ENCODE results near the gene SLC25A26. TPM values are rescaled to one million over a fixed set of nuclear protein-coding genes. Genes with fewer than 3 reads are reported as not detected.
"Not testable (repeated sequence)": the region's sequence is repeated elsewhere in the genome, so short reads cannot be mapped to it uniquely, and the experiment has no call there.

The SLC25A26 gene
- total RNA-seq, 3 donors from 2014 or later = 25.6 to 31.4 (median 30.9) TPM

GRCh38 chr3:66415867-66416428 is 195.1 kb downstream of the SLC25A26 start:
- H3K27ac ChIP-seq = peak overlapping the region in 1 of 2 donors; percentile 67
- peaks cover 0 to 13% of the 10 kb centered on the region in 2 donors for H3K4me1 ChIP-seq
- intact Hi-C loops (cut with DNase I; ENCODE audit: low total_unique reads) = no loop called here

GRCh38 chr3:66416556-66417304 is 195.9 kb downstream of the SLC25A26 start:
- intact Hi-C loops (cut with DNase I; ENCODE audit: low total_unique reads) = no loop called here
- Histone ChIP-seq H3K27ac (peak overlapping the region; percentile 19 to 67), H3K9me3 (peaks cover 4 to 5% of the 10 kb centered on the region in 2 donors), H3K4me1 (peaks cover 0 to 13% of the 10 kb centered on the region in 2 donors), H3K36me3 (peaks cover 3% of the 10 kb centered on the region), H3K4me3 (no peak overlapping the region), H3K27me3 (no peaks in the 10 kb centered on the region)
- TF ChIP-seq POLR2AphosphoS5 (IDR thresholded peaks at IDR 0.05) (no peak), POLR2A (IDR thresholded peaks at IDR 0.05) (no peak), CTCF (IDR thresholded peaks at IDR 0.05) (no peak)
- DNase-seq (ENCODE audit: low spot score in 2 of 2) = no peak

More at GRCh38 chr3:66415867-66416428, 195.1 kb downstream of the SLC25A26 start:
- Histone ChIP-seq H3K9me3 (no peaks in the 10 kb centered on the region), H3K4me3 (no peak overlapping the region), H3K36me3 (peaks cover 3% of the 10 kb centered on the region), H3K27me3 (no peaks in the 10 kb centered on the region)
- TF ChIP-seq CTCF (IDR thresholded peaks at IDR 0.05) (no peak), POLR2A (IDR thresholded peaks at IDR 0.05) (no peak), POLR2AphosphoS5 (IDR thresholded peaks at IDR 0.05) (no peak)
- DNase-seq (ENCODE audit: low spot score in 2 of 2) = no peak

- peak; percentile 76 to 83 for DNase-seq (ENCODE audit: low spot score in 2 of 2)
- intact Hi-C loops (cut with DNase I; ENCODE audit: low total_unique reads) = no loop called here
- no peaks in the 10 kb centered on the region for H3K27me3 ChIP-seq
- peaks cover 0 to 13% of the 10 kb centered on the region in 2 donors for H3K4me1 ChIP-seq
- H3K36me3 ChIP-seq = no peaks in the 10 kb centered on the region
- peaks cover 8 to 9% of the 10 kb centered on the region in 2 donors for H3K9me3 ChIP-seq
- TF ChIP-seq CTCF (IDR thresholded peaks at IDR 0.05) (peak in 2 of 3 donors; percentile 20 to 29), POLR2A (IDR thresholded peaks at IDR 0.05) (no peak), POLR2AphosphoS5 (IDR thresholded peaks at IDR 0.05) (peak in 1 of 3 donors; percentile 46)
- peak overlapping the region; percentile 35 to 72 for H3K27ac ChIP-seq
- no peak overlapping the region for H3K4me3 ChIP-seq
Measured at GRCh38 chr3:66418475-66418931, 197.7 kb downstream of the SLC25A26 start.

GRCh38 chr3:66419036-66419435 is 198.2 kb downstream of the SLC25A26 start:
- Histone ChIP-seq H3K36me3 (no peaks in the 10 kb centered on the region), H3K27ac (peak overlapping the region; percentile 42 to 72), H3K4me1 (peaks cover 0 to 13% of the 10 kb centered on the region in 2 donors), H3K27me3 (no peaks in the 10 kb centered on the region), H3K9me3 (peaks cover 8 to 9% of the 10 kb centered on the region in 2 donors), H3K4me3 (no peak overlapping the region)
- intact Hi-C loops (cut with DNase I; ENCODE audit: low total_unique reads) = no loop called here
- no peak for DNase-seq (ENCODE audit: low spot score in 2 of 2)
- no peak for TF ChIP-seq CTCF (IDR thresholded peaks at IDR 0.05)
- TF ChIP-seq POLR2AphosphoS5 (IDR thresholded peaks at IDR 0.05) = no peak
- no peak for TF ChIP-seq POLR2A (IDR thresholded peaks at IDR 0.05)

- H3K27me3 ChIP-seq; H3K9me3 ChIP-seq; H3K27ac ChIP-seq; H3K36me3 ChIP-seq; H3K4me3 ChIP-seq; intact Hi-C loops (cut with DNase I; ENCODE audit: low total_unique reads); DNase-seq (ENCODE audit: low spot score in 2 of 2): not testable (repeated sequence)
- peaks cover 0 to 22% of the 10 kb centered on the region in 2 donors for H3K4me1 ChIP-seq
Measured at GRCh38 chr3:66421144-66421543, 200.3 kb downstream of the SLC25A26 start.

GRCh38 chr3:66421893-66422292 is 201.1 kb downstream of the SLC25A26 start:
- DNase-seq (ENCODE audit: low spot score in 2 of 2); H3K36me3 ChIP-seq; intact Hi-C loops (cut with DNase I; ENCODE audit: low total_unique reads); H3K4me3 ChIP-seq; H3K27me3 ChIP-seq; H3K27ac ChIP-seq; H3K9me3 ChIP-seq: not testable (repeated sequence)
- peaks cover 0 to 18% of the 10 kb centered on the region in 2 donors for H3K4me1 ChIP-seq
